Measurements from ENCODE around the gene TXLNB. TPM values are rescaled to one million over a fixed set of nuclear protein-coding genes. Genes with fewer than 3 reads are reported as not detected.

The TXLNB gene
- total RNA-seq, 1 experiment from 2014 or later, result not detected

DNA sequence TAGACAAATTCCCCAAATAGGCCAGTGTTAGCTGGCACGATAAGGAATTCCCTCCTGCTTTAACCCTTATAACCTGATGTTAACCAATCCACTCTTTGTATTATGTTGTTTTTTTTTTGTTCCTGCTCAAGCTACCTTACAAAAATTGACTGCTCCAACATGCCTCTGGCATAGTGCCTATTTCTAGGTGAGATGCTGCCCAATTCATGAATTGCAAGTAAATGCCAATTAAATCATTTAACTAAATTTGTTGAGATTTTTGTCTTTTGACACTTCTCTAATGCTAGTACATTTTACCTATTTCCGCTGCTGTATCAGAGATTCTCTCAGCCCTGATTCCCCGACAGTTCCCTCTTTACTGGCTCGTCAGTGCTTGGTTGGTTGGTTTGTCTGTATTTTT is 90.4 kb downstream of the TXLNB start:
- intact Hi-C loops (cut with micrococcal nuclease; ENCODE audit: unreplicated experiment) (no loop called here), in situ Hi-C loops (cut with HindIII; ENCODE audit: low pct_unique_long_range_greater_than_20kb, low sequenced_read_pairs) (no loop called here)
- H3K36me3 ChIP-seq (ENCODE audit: control insufficient read depth, insufficient read depth, low read length), result no peaks in the 10 kb centered on the region
- CTCF ChIA-PET, result no interaction called here
- ATAC-seq (no peak), DNase-seq (ENCODE audit: low read depth, low spot score) (no peak)
- TF ChIP-seq POLR2AphosphoS5 (IDR thresholded peaks at IDR 0.05; ENCODE audit: low read depth, low read length) (no peak), SIN3A (IDR thresholded peaks at IDR 0.05; ENCODE audit: borderline replicate concordance, insufficient read depth, low read depth, low read length) (no peak), TCF7L2 (IDR thresholded peaks at IDR 0.05; ENCODE audit: low read depth, low read length) (no peak)
- TF ChIP-seq, protein P1, sequence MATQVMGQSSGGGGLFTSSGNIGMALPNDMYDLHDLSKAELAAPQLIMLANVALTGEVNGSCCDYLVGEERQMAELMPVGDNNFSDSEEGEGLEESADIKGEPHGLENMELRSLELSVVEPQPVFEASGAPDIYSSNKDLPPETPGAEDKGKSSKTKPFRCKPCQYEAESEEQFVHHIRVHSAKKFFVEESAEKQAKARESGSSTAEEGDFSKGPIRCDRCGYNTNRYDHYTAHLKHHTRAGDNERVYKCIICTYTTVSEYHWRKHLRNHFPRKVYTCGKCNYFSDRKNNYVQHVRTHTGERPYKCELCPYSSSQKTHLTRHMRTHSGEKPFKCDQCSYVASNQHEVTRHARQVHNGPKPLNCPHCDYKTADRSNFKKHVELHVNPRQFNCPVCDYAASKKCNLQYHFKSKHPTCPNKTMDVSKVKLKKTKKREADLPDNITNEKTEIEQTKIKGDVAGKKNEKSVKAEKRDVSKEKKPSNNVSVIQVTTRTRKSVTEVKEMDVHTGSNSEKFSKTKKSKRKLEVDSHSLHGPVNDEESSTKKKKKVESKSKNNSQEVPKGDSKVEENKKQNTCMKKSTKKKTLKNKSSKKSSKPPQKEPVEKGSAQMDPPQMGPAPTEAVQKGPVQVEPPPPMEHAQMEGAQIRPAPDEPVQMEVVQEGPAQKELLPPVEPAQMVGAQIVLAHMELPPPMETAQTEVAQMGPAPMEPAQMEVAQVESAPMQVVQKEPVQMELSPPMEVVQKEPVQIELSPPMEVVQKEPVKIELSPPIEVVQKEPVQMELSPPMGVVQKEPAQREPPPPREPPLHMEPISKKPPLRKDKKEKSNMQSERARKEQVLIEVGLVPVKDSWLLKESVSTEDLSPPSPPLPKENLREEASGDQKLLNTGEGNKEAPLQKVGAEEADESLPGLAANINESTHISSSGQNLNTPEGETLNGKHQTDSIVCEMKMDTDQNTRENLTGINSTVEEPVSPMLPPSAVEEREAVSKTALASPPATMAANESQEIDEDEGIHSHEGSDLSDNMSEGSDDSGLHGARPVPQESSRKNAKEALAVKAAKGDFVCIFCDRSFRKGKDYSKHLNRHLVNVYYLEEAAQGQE (IDR thresholded peaks at IDR 0.05; ENCODE audit: insufficient read depth in 1 of 2, low read depth in 2 of 2, low read length in 1 of 2), result no peak
- TF ChIP-seq, protein P2, sequence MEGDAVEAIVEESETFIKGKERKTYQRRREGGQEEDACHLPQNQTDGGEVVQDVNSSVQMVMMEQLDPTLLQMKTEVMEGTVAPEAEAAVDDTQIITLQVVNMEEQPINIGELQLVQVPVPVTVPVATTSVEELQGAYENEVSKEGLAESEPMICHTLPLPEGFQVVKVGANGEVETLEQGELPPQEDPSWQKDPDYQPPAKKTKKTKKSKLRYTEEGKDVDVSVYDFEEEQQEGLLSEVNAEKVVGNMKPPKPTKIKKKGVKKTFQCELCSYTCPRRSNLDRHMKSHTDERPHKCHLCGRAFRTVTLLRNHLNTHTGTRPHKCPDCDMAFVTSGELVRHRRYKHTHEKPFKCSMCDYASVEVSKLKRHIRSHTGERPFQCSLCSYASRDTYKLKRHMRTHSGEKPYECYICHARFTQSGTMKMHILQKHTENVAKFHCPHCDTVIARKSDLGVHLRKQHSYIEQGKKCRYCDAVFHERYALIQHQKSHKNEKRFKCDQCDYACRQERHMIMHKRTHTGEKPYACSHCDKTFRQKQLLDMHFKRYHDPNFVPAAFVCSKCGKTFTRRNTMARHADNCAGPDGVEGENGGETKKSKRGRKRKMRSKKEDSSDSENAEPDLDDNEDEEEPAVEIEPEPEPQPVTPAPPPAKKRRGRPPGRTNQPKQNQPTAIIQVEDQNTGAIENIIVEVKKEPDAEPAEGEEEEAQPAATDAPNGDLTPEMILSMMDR (IDR thresholded peaks at IDR 0.05), result no peak
- no peaks in the 10 kb centered on the region for H3K9me3 ChIP-seq (ENCODE audit: control insufficient read depth, insufficient read depth, low read depth, low read length)
- H3K4me3 ChIP-seq (ENCODE audit: low read depth in 2 of 2, low read length in 2 of 2), result no peak overlapping the region
- H3K27me3 ChIP-seq (ENCODE audit: control insufficient read depth, insufficient read depth, low read length), result 0 out of 2 replicates have a peak, but pooled peaks cover 2% of the 10 kb centered on the region
- H3K27ac ChIP-seq (ENCODE audit: low read length), result no peak overlapping the region
- POLR2A ChIA-PET, result no interaction called here
- BruUV-seq (replicated peaks), result no TSS peak
- H3K4me1 ChIP-seq (ENCODE audit: control insufficient read depth, insufficient read depth, low read length), result no peaks in the 10 kb centered on the region

DNA sequence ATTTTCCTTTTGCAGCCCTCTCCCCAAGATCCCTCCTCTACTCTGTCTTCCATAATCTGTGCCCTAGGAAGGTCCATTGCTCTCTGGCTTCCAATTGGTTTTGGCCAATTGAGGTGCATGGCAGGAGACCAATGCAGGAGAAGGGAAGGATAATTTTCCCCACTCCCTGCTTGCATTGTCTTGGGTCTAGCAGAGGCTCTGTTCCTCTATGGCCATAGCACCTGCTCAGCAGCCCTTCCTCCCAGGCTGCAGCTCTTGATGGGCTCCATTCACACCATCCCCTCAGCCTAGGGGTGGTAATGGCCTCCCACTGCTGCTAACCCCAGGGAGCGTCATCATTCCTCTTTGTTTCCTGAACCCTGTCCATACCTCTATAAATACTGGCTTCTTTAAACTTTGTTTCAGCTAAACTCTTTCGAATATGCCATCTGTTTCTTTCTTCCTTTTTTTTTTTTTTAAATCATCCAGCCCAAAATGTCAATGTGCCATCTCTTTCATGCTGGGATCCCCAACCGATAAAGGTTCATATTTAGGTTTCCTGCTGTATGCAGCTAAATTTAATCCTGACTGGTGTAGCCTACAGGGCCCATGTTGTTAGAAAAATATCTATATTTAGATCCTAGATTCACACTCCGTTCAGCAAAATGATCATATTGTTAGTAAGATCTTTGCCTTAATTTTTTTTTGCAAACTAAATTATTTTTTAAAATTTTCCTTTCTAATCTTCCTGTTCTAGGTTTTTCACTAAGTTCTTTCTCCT is 93.1 kb downstream of the TXLNB start:
- Histone ChIP-seq H3K4me3 (ENCODE audit: low read depth in 2 of 2, low read length in 2 of 2) (no peak overlapping the region), H3K4me1 (ENCODE audit: control insufficient read depth, insufficient read depth, low read length) (no peaks in the 10 kb centered on the region), H3K27me3 (ENCODE audit: control insufficient read depth, insufficient read depth, low read length) (0 out of 2 replicates have a peak, but pooled peaks cover 2% of the 10 kb centered on the region), H3K9me3 (ENCODE audit: control insufficient read depth, insufficient read depth, low read depth, low read length) (no peaks in the 10 kb centered on the region), H3K36me3 (ENCODE audit: control insufficient read depth, insufficient read depth, low read length) (no peaks in the 10 kb centered on the region), H3K27ac (ENCODE audit: low read length) (no peak overlapping the region)
- ChIA-PET POLR2A (no interaction called here), CTCF (no interaction called here)
- intact Hi-C loops (cut with micrococcal nuclease; ENCODE audit: unreplicated experiment) (no loop called here), in situ Hi-C loops (cut with HindIII; ENCODE audit: low pct_unique_long_range_greater_than_20kb, low sequenced_read_pairs) (no loop called here)
- TF ChIP-seq, protein P2 (IDR thresholded peaks at IDR 0.05), result no peak
- TF ChIP-seq POLR2AphosphoS5 (IDR thresholded peaks at IDR 0.05; ENCODE audit: low read depth, low read length), result no peak
- TF ChIP-seq SIN3A (IDR thresholded peaks at IDR 0.05; ENCODE audit: borderline replicate concordance, insufficient read depth, low read depth, low read length), result no peak
- TF ChIP-seq, protein P1 (IDR thresholded peaks at IDR 0.05; ENCODE audit: insufficient read depth in 1 of 2, low read depth in 2 of 2, low read length in 1 of 2), result no peak
- TF ChIP-seq TCF7L2 (IDR thresholded peaks at IDR 0.05; ENCODE audit: low read depth, low read length), result no peak
- no peak for ATAC-seq
- no peak for DNase-seq (ENCODE audit: low read depth, low spot score)
- BruUV-seq (replicated peaks), result no TSS peak
